SK-N-SH (cell line): ENCODE measurements around the gene SLC38A7. TPM values are rescaled to one million over a fixed set of nuclear protein-coding genes. Genes with fewer than 3 reads are reported as not detected.

Experiments
- CTCF ChIA-PET: fragments of 300-600, 350-600 bp; formaldehyde crosslinking; extraction: SDS; loops from one replicate; lab custom pipeline; 2021; lab: Yijun Ruan, JAX
- POLR2A ChIA-PET: fragments of 350-600 bp; sonication (Branson Sonifier 250); formaldehyde crosslinking; extraction: SDS; loops from one replicate; lab custom pipeline; 2020; ENCODE audit warnings: antibody characterized with exemption, inconsistent platforms; lab: Yijun Ruan, JAX
- DNase-seq: peaks from one replicate; pipeline ENCODE4 v3.0.0; 2012
- H2AFZ ChIP-seq: fragments of 200-600 bp; sonication (generic); 2 replicates; pipeline ENCODE4 v1.8.1; 2016; ENCODE audit warnings: antibody characterized with exemption, mild to moderate bottlenecking, low read depth
- H3F3A ChIP-seq: fragments of 200-600 bp; sonication (generic); replicated peaks from 2 replicates; pipeline ENCODE3; 2016; ENCODE audit warnings: antibody characterized with exemption, mild to moderate bottlenecking; ENCODE audit not compliant: insufficient read depth
- H3K27ac ChIP-seq, 2 experiments: fragments of 200-500 bp in 1 of 2; fragments of 200-600 bp in 1 of 2; sonication (Bioruptor generic) in 1 of 2; sonication (generic), shearing (Covaris generic) in 1 of 2; 2 replicates each; pipeline versions ENCODE4 v1.5.1 to v1.6.1; 2014 to 2016; ENCODE audit warnings: low read depth in 2 of 2, inconsistent platforms in 1 of 2, low read length in 1 of 2, mild to moderate bottlenecking in 1 of 2, mixed read lengths in 1 of 2
- H3K27me3 ChIP-seq: fragments of 200-600 bp; sonication (generic), shearing (Covaris generic); 2 replicates; pipeline ENCODE4 v1.6.1; 2016; ENCODE audit warnings: mixed run types; ENCODE audit not compliant: insufficient read depth
- H3K36me3 ChIP-seq, 2 experiments: fragments of 200-500 bp in 1 of 2; fragments of 200-600 bp in 1 of 2; sonication (Bioruptor generic) in 1 of 2; sonication (generic) in 1 of 2; replicated peaks in 1 of 2; 2 replicates each; pipeline versions ENCODE3 to v1.5.1; 2014 to 2016; ENCODE audit warnings: low read length in 1 of 2, mild to moderate bottlenecking in 1 of 2; ENCODE audit not compliant: insufficient read depth in 2 of 2, control insufficient read depth in 1 of 2
- H3K4me1 ChIP-seq, 2 experiments: fragments of 200-500 bp in 1 of 2; fragments of 200-600 bp in 1 of 2; sonication (Bioruptor generic) in 1 of 2; sonication (generic), shearing (Covaris generic) in 1 of 2; 2 replicates each; pipeline versions ENCODE4 v1.5.1 to v1.6.1; 2014 to 2016; ENCODE audit warnings: low read depth in 1 of 2, low read length in 1 of 2, mixed run types in 1 of 2; ENCODE audit not compliant: insufficient read depth in 2 of 2, control insufficient read depth in 1 of 2
- H3K4me2 ChIP-seq: fragments of 200-600 bp; sonication (generic), shearing (Covaris generic); 2 replicates; pipeline ENCODE4 v1.6.1; 2017; ENCODE audit warnings: mixed run types
- H3K4me3 ChIP-seq, 2 experiments: fragments of 200-500 bp in 1 of 2; fragments of 200-600 bp in 1 of 2; sonication (Bioruptor generic) in 1 of 2; sonication (generic), shearing (Covaris generic) in 1 of 2; 2 replicates each; pipeline versions ENCODE4 v1.5.1 to v1.8.1; 2014 to 2016; ENCODE audit warnings: low read depth in 2 of 2, inconsistent platforms in 1 of 2, low read length in 1 of 2, mild to moderate bottlenecking in 1 of 2, mixed read lengths in 1 of 2, moderate library complexity in 1 of 2
- H3K79me2 ChIP-seq: fragments of 200-600 bp; sonication (generic); 2 replicates; pipeline ENCODE4 v1.8.1; 2017; ENCODE audit warnings: mild to moderate bottlenecking; ENCODE audit not compliant: insufficient read depth
- H3K9ac ChIP-seq: fragments of 200-600 bp; sonication (generic); 2 replicates; pipeline ENCODE4 v1.6.1; 2017; ENCODE audit warnings: mixed run types
- H3K9me2 ChIP-seq: fragments of 200-600 bp; sonication (generic); 2 replicates; pipeline ENCODE4 v1.6.1; 2017; ENCODE audit warnings: mixed run types
- H3K9me3 ChIP-seq: fragments of 200-600 bp; sonication (generic); 2 replicates; pipeline ENCODE4 v1.6.1; 2017; ENCODE audit warnings: mixed run types, mild to moderate bottlenecking, moderate library complexity
- H4K20me1 ChIP-seq: fragments of 200-600 bp; sonication (generic); 2 replicates; pipeline ENCODE4 v1.6.1; 2017; ENCODE audit warnings: mild to moderate bottlenecking, mixed run types; ENCODE audit not compliant: insufficient read depth
- CHD2 ChIP-seq: fragments of 150-350 bp; IDR thresholded peaks from 2 replicates; pipeline ENCODE4 v1.6.1; 2018; ENCODE audit warnings: low read length; ENCODE audit not compliant: partially characterized antibody
- CTCF ChIP-seq: fragments of 200-600 bp; sonication (generic); IDR thresholded peaks from 2 replicates; pipeline ENCODE4 v1.6.1; 2017; ENCODE audit warnings: antibody characterized with exemption, mild to moderate bottlenecking, moderate library complexity
- ELF1 ChIP-seq: IDR thresholded peaks from 2 replicates; pipeline ENCODE4 v1.4.0; 2012
- EP300 ChIP-seq, 2 experiments: IDR thresholded peaks; 2 replicates each; pipeline versions ENCODE4 v1.4.0 to v1.6.1; 2012; ENCODE audit warnings: borderline replicate concordance in 1 of 2, low read depth in 1 of 2, low read length in 1 of 2
- EZH2phosphoT487 ChIP-seq: fragments of 200-600 bp; sonication (generic); IDR thresholded peaks from 2 replicates; pipeline ENCODE4 v1.6.1; 2017; ENCODE audit warnings: low read depth, mixed run types, mild to moderate bottlenecking, antibody characterized with exemption, moderate library complexity, borderline replicate concordance
- FOSL2 ChIP-seq: IDR thresholded peaks from 2 replicates; pipeline ENCODE4 v1.4.0; 2012; ENCODE audit warnings: low read depth, mild to moderate bottlenecking, moderate library complexity, borderline replicate concordance
- FOXJ3 ChIP-seq: sonication (generic); formaldehyde crosslinking; IDR thresholded peaks from 2 replicates; pipeline ENCODE4 v1.5.1; 2020; ENCODE audit warnings: mild to moderate bottlenecking, missing genetic modification reagents
- FOXM1 ChIP-seq: IDR thresholded peaks from 2 replicates; pipeline ENCODE4 v1.4.0; 2012; ENCODE audit warnings: low read depth, mild to moderate bottlenecking
- GABPA ChIP-seq: IDR thresholded peaks from 2 replicates; pipeline ENCODE4 v1.4.0; 2012; ENCODE audit warnings: low read depth, mild to moderate bottlenecking
- GATA2 ChIP-seq: sonication (generic); formaldehyde crosslinking; IDR thresholded peaks from 2 replicates; pipeline ENCODE4 v1.5.0; 2020; ENCODE audit warnings: mild to moderate bottlenecking, missing genetic modification reagents
- JUND ChIP-seq: IDR thresholded peaks from 2 replicates; pipeline ENCODE4 v1.4.0; 2012
- MEF2A ChIP-seq: IDR thresholded peaks from 2 replicates; pipeline ENCODE4 v1.4.0; 2012; ENCODE audit warnings: low read depth, borderline replicate concordance
- MXI1 ChIP-seq: IDR thresholded peaks from 2 replicates; pipeline ENCODE4 v1.6.1; 2012; ENCODE audit warnings: mild to moderate bottlenecking, low read depth, low read length, improper control_type of control experiment
- NFIC ChIP-seq: IDR thresholded peaks from 2 replicates; pipeline ENCODE4 v1.4.0; 2012; ENCODE audit warnings: borderline replicate concordance
- NRF1 ChIP-seq: IDR thresholded peaks from 2 replicates; pipeline ENCODE4 v1.6.1; 2012; ENCODE audit warnings: low read depth, mild to moderate bottlenecking, low read length
- PBX3 ChIP-seq: IDR thresholded peaks from 2 replicates; pipeline ENCODE4; 2012
- POLR2AphosphoS5 ChIP-seq: IDR thresholded peaks from 2 replicates; pipeline ENCODE4 v1.6.1; 2012; ENCODE audit warnings: low read depth, low read length
- RAD21 ChIP-seq: IDR thresholded peaks from 2 replicates; pipeline ENCODE4 v1.6.1; 2012; ENCODE audit warnings: mild to moderate bottlenecking, low read length
- RCOR1 ChIP-seq: fragments of 150-350 bp; IDR thresholded peaks from 2 replicates; pipeline ENCODE4 v1.6.1; 2017; ENCODE audit warnings: antibody characterized with exemption, low read length
- RFX5 ChIP-seq: IDR thresholded peaks from 2 replicates; pipeline ENCODE4 v1.6.1; 2012; ENCODE audit warnings: mild to moderate bottlenecking, improper control_type of control experiment, low read length
- RXRA ChIP-seq: IDR thresholded peaks from 2 replicates; pipeline ENCODE4 v1.4.0; 2012; ENCODE audit warnings: low read depth, mild to moderate bottlenecking, borderline replicate concordance
- SIN3A ChIP-seq: IDR thresholded peaks from 2 replicates; pipeline ENCODE4 v1.6.1; 2012; ENCODE audit warnings: low read depth, mild to moderate bottlenecking, low read length, moderate library complexity, borderline replicate concordance
- SMC3 ChIP-seq: IDR thresholded peaks from 2 replicates; pipeline ENCODE4 v1.6.1; 2012; ENCODE audit warnings: low read depth, low read length, improper control_type of control experiment
- TAF1 ChIP-seq: IDR thresholded peaks from 2 replicates; pipeline ENCODE4 v1.6.1; 2012; ENCODE audit warnings: low read depth, mild to moderate bottlenecking, low read length, moderate library complexity, borderline replicate concordance
- TEAD4 ChIP-seq: IDR thresholded peaks from 2 replicates; pipeline ENCODE4 v1.4.0; 2012; ENCODE audit warnings: mild to moderate bottlenecking, borderline replicate concordance; ENCODE audit not compliant: insufficient read depth
- USF1 ChIP-seq: IDR thresholded peaks from 2 replicates; pipeline ENCODE4 v1.4.0; 2012; ENCODE audit warnings: low read depth, borderline replicate concordance
- YY1 ChIP-seq: IDR thresholded peaks from 2 replicates; pipeline ENCODE4 v1.4.0; 2012; ENCODE audit warnings: low read depth, mild to moderate bottlenecking
- WGBS: methylation state at CpG from one replicate; pipeline ENCODE4 v1.1.6; 2017; ENCODE audit warnings: low lambda C conversion rate; 5-methylcytosine and 5-hydroxymethylcytosine counted together
- polyA plus RNA-seq, 3 experiments: library from polyadenylated mRNA; depleted of rRNA; stranded (reverse); fragments of >200 nt; gene quantifications; 2 replicates each; pipeline ENCODE4 v1.2.3, GENCODE V29; 2012
- TF ChIP-seq, protein P1 (sequence below): IDR thresholded peaks from 2 replicates; pipeline ENCODE4 v1.4.0; 2012; ENCODE audit warnings: low read depth
- TF ChIP-seq, protein P2 (sequence below): fragments of 150-350 bp; IDR thresholded peaks from 2 replicates; pipeline ENCODE4 v1.6.1; 2016; ENCODE audit warnings: mild to moderate bottlenecking, low read depth, low read length

Gene SLC38A7
- polyA plus RNA-seq, 1 of the 3 experiments (the other 2 are of a cell fraction) = 14.1 TPM

DNA sequence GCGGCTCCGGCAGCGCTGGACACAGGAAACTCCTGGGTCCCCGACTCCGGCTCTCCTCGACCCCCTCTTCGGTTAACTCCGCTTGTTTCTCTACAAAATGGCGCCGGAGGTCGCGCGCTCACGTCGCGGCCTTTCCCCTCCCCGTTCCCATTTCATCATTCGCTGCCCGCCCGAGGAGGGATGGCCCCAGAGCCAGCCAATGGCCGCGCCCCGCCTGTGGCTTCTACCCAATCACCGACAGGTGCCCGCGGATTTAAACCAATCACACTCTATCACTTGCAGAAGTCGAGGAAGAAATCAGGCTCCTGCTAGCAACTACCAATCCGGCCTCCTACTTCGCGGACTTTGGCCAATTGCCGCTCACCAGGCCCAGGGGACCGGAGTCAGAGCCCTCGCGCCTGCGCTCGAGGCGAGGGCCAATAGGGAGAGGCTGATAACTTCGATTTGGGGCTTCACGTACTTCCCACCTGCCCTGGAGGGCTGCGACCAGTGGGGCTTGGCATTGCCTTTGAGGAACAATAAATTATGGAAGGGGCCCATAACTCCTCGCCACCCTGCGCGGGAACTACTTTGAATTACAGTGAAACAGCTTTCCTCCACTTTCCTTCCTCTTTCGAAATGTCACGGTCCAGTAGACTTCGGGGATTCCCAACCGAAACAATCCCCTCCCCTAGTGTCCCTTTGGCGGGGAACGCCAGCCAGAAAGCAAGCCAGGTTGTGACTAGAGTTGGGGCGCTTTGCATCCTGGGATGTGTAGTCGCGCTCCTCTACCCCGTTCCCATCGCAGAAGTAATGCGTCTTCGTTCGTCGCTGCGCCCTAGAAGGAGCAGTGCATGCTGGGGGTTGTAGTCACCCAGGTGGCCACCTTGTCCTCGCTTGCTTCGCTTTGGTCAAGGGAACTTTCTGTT is 54.6 kb downstream of the SLC38A7 start, which contains the start of gene CNOT1:
Gene CNOT1 (minus strand): TSS at position 94 of the 908 bp plus-strand sequence. CDS start 30,489 bp downstream, outside the sequence.
- Histone ChIP-seq H3K27ac (peak within 1 kb of the TSS; percentile 98 to 99), H3K4me3 (peak within 1 kb of the TSS; percentile 75 to 95), H3K27me3 (no peaks in the 10 kb centered on the region), H3K36me3 (no peaks in the 10 kb centered on the region), H2AFZ (peak within 1 kb of the TSS; percentile 90), H3K79me2 (peaks cover 46% of the 10 kb centered on the region), H3K4me1 (peaks cover 0 to 5% of the 10 kb centered on the region in 2 experiments; a peak in 2 of 4 replicates), H3K4me2 (peak within 1 kb of the TSS; percentile 86), H3K9ac (peak within 1 kb of the TSS; percentile 98), H4K20me1 (peaks cover 38% of the 10 kb centered on the region), H3F3A (peaks cover 3% of the 10 kb centered on the region), H3K9me2 (no peaks in the 10 kb centered on the region), H3K9me3 (no peaks in the 10 kb centered on the region)
- under 1% methylated on average over 34 of the region's 61 CpGs for WGBS
- ChIA-PET POLR2A (interaction anchor here (0.6 to 1.2 kb wide), 5 partner anchors 12 to 458 kb away, joined by 3 to 6 read pairs (median 4); partner anchors contain the start of gene NDRG4), CTCF (interaction anchor here (1.3 kb wide), 1 partner anchor 31 kb away, joined by 4 read pairs; no protein-coding TSS in a partner anchor)
- peak; percentile 95 for DNase-seq
- TF ChIP-seq RFX5 (peak; percentile 97), FOXM1 (peak; percentile 76; the same call in 1 of the 2 replicates), PBX3 (peak; percentile 90), TEAD4 (0 out of 2 replicates have a peak, but pooled peaks have one; percentile 21), SMC3 (no peak), CHD2 (peak; percentile 92), GATA2 (CRISPR knock-in tag) (no peak), ELF1 (peak; percentile 41), NFIC (no peak), FOSL2 (no peak), RAD21 (no peak), USF1 (no peak), JUND (no peak), EZH2phosphoT487 (no peak), RXRA (no peak), MXI1 (peak; percentile 68), GABPA (no peak), EP300 (IDR thresholded peaks at IDR 0.05; ENCODE audit: borderline replicate concordance in 1 of 2, low read depth in 1 of 2, low read length in 1 of 2) (peak in 1 of 2 experiments; percentile 77; a peak in 2 of 4 replicates), POLR2AphosphoS5 (peak; percentile 89), MEF2A (no peak), RCOR1 (no peak), NRF1 (peak; percentile 96), TAF1 (peak; percentile 79; the same call in 1 of the 2 replicates), YY1 (peak; percentile 91), FOXJ3 (CRISPR knock-in tag) (no peak), CTCF (no peak), SIN3A (0 out of 2 replicates have a peak, but pooled peaks have one; percentile 53)
- TF ChIP-seq, protein P1, sequence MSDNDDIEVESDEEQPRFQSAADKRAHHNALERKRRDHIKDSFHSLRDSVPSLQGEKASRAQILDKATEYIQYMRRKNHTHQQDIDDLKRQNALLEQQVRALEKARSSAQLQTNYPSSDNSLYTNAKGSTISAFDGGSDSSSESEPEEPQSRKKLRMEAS = peak; percentile 83; the same call in 1 of the 2 replicates
- TF ChIP-seq, protein P2, sequence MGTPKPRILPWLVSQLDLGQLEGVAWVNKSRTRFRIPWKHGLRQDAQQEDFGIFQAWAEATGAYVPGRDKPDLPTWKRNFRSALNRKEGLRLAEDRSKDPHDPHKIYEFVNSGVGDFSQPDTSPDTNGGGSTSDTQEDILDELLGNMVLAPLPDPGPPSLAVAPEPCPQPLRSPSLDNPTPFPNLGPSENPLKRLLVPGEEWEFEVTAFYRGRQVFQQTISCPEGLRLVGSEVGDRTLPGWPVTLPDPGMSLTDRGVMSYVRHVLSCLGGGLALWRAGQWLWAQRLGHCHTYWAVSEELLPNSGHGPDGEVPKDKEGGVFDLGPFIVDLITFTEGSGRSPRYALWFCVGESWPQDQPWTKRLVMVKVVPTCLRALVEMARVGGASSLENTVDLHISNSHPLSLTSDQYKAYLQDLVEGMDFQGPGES = peak; percentile 97
